AG09319 (cell line): ENCODE results near the gene MICU1.

Experiments
- DNase-seq: peaks from one replicate; pipeline ENCODE4 v3.0.0-alpha.2; 2010; ENCODE audit warnings: low read depth; ENCODE audit errors: extremely low read depth
- TF ChIP-seq, protein P1 (sequence below): IDR thresholded peaks from 2 replicates; pipeline ENCODE4 v1.5.1; 2011; ENCODE audit warnings: low read depth, mild to moderate bottlenecking, inconsistent platforms, low read length, moderate library complexity

Gene MICU1

DNA sequence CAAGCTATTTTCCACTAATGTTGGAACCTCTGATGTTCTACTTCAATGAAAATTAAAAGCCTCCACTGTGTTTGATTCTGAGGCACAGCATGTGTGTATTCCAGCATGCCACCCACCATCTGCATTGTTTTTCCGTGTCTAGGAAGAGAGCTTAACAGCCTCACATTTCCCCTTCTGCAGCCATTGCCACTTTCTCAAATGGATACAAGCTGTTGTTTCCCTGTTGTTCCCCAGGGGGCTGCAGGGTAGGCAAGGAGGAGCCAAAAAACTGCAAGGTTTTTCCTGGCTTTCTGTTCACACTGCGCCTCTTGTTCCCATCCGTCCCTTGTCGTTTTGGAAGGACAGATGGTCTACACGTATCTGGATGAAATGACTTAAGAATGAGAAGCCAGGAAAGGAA is 198.9 kb downstream of the MICU1 start:
- TF ChIP-seq, protein P1, sequence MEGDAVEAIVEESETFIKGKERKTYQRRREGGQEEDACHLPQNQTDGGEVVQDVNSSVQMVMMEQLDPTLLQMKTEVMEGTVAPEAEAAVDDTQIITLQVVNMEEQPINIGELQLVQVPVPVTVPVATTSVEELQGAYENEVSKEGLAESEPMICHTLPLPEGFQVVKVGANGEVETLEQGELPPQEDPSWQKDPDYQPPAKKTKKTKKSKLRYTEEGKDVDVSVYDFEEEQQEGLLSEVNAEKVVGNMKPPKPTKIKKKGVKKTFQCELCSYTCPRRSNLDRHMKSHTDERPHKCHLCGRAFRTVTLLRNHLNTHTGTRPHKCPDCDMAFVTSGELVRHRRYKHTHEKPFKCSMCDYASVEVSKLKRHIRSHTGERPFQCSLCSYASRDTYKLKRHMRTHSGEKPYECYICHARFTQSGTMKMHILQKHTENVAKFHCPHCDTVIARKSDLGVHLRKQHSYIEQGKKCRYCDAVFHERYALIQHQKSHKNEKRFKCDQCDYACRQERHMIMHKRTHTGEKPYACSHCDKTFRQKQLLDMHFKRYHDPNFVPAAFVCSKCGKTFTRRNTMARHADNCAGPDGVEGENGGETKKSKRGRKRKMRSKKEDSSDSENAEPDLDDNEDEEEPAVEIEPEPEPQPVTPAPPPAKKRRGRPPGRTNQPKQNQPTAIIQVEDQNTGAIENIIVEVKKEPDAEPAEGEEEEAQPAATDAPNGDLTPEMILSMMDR: no peak
- DNase-seq: no peak

DNA sequence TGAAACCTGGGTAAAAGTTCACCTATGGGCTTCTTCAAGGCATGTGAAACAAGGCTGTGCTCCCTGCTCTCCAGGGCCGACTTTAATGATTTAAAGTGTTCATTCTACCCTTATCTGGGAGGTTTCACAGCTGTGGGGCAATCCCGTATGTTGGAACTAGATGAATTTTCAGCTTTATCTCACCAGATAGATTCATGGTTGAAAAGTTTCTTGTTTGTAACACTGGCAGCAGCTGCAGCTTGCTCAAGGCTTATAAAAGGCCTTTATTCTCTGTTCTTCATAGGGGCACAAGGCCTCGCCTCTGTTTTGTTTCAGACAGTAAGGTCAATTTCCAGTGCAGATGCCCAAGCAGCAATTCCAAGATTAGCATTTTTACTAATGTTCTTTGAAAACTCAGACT is 200.7 kb downstream of the MICU1 start:
- DNase-seq: no peak
- TF ChIP-seq, protein P1: no peak

DNA sequence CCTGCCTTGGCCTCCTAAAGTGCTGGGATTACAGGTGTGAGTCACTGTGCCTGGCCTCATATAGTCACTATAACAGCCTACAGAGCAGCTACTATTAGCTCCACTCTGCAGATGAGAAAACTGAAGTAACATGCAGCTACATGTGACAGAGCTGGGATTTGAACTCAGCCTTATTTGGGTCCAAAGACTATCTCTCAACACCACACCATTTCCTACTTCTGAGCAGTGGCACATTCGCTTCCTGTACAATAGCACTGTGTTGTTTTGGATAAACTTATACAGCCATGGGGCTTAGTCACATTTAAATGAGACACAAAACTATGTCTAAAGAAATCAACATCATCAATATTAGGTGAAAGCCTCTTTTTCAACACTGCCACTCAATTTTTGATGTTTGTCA is 201.3 kb downstream of the MICU1 start:
- TF ChIP-seq, protein P1: no peak
- no peak for DNase-seq

DNA sequence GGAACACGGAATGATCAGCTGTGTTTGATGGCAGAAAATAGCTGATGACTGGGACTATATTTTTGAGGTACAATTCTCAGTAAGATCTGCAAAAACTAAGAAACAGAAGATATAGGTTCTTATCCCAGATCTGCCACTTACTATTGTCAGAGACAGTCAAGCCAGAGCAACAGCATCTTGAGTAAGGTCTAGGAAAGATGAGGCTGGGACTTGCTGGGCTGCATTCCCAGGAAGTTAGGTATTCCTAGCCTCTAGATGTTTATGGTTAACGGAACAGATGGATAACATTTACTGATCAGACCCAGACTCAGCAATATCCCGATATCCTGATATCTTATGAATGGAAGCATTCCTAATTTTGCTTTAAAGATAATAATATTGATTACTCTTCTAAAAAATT is 202.5 kb downstream of the MICU1 start:
- TF ChIP-seq, protein P1: no peak
- DNase-seq: no peak

DNA sequence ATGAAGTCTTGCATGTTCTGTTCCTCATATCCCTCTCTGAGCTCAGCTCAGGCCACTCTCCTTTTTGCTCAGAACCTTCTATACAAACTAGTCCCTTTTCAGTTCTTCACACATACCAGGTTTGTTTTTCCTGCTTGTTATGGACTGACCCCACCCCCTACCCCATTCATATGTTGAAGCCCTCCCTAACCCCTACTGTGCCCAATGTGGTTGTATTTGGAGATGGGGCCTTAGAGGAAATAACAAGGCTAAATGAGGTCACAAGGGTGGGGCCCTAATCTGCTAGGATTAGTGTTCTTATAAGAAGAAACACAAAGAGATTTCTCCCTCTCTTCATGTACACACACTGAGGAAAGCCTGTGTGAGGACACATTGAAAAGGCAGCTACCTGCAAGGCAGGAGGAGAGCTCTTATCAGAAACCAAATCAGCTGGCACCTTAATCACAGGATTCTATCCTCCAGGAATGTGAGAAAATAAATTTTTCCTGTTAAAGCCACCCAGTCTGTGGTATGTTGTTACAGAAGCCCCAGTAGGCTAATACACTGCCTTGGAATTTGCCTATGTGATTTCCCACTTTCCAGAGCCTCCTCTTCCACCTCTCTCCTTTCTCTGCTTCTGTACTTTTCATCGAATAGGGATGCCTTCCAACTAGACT is 203.9 kb downstream of the MICU1 start:
- TF ChIP-seq, protein P1: no peak
- DNase-seq: no peak

DNA sequence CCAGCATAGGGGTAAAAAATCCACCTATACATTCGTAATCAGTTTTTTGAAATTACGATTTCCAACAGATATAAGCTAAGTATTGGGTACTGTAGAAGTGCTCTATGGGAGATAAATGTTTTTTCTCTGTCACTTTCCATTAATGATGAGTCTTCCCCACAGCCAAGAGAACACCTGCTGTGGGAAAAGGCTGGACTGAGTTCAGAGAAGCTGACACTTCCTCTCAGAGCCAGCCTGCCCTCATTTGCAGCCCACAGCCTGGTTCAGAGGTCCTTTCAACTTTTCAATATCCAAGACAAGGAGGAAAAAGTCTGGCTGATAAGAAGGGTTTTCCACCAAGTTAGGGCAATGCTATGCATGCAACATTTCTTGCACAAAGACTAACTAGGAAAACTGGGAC is 206.6 kb downstream of the MICU1 start:
- DNase-seq: no peak
- TF ChIP-seq, protein P1: no peak

DNA sequence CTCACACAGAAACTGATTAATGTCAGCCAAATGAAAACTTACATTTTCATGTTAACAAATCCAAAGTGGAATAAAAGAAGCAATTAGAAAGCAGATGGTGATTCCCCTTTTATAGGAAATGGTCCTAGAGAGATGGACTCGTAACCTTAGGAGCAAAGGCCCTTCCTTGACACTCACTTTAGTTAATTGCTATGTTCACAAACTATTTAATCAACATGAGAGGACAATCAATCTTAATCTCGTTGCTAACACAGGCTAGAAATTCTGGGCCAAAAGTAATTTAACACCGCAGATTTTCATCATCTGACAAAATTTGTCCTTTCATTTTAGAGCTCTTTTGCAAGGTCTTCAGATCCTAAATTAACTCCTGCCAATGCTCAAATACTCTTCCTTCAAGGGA is 207.2 kb downstream of the MICU1 start:
- TF ChIP-seq, protein P1: no peak

More for the DNA sequence above, 207.2 kb downstream of the MICU1 start:
- DNase-seq: no peak
